HepG2 (cell line): ENCODE measurements around the gene NYNRIN. TPM values are rescaled to one million over a fixed set of nuclear protein-coding genes. Genes with fewer than 3 reads are reported as not detected.

Experiments used
- ATAC-seq: fragments of 200-7000 bp; cut with Tn5 transposase; 3 replicates; pipeline ENCODE4 v1.9.1; 2020; ENCODE audit warnings: mild to moderate bottlenecking, moderate library complexity
- BruUV-seq: library from RNA; stranded (reverse); fragments of 400-500 nt; replicated peaks from 2 replicates; lab custom pipeline; 2021; lab: Mats Ljungman, UMichigan
- CTCF ChIA-PET: fragments of 300-600 bp; formaldehyde crosslinking; extraction: SDS; loops from one replicate; lab custom pipeline; 2021; ENCODE audit warnings: low total read pairs, inconsistent platforms, low intra/inter-chr PET ratio; lab: Yijun Ruan, JAX
- POLR2A ChIA-PET: fragments of 350-600 bp; sonication (Branson Sonifier 250); formaldehyde crosslinking; loops from one replicate; lab custom pipeline; 2020; ENCODE audit warnings: antibody characterized with exemption, inconsistent platforms; lab: Yijun Ruan, JAX
- DNase-seq: peaks from one replicate; pipeline ENCODE4 v3.0.0-alpha.2; 2015; ENCODE audit warnings: low spot score
- FAIRE-seq: peaks from 3 replicates; lab custom pipeline; 2011; peaks lifted over from hg19 to GRCh38; lab: Jason Lieb, UNC
- H2AFZ ChIP-seq: one replicate; pipeline ENCODE4 v1.6.1; 2011; ENCODE audit warnings: low read length, inconsistent platforms
- H3K27ac ChIP-seq: fragments of 300-600 bp; 3 replicates; pipeline ENCODE4 v1.8.0; 2011; ENCODE audit warnings: mixed run types, mild to moderate bottlenecking, mixed read lengths, low read length, inconsistent platforms; ENCODE audit not compliant: insufficient read depth; ENCODE audit errors: extremely low read length
- H3K27me3 ChIP-seq, 2 experiments: fragments of 200-600 bp in 1 of 2; 2 replicates in 1 of 2; 3 replicates in 1 of 2; pipeline versions ENCODE4 v1.6.0 to v1.8.0; 2011; ENCODE audit warnings: low read length in 2 of 2, mild to moderate bottlenecking in 2 of 2, moderate library complexity in 2 of 2, inconsistent platforms in 1 of 2; ENCODE audit not compliant: insufficient read depth in 2 of 2, control insufficient read depth in 1 of 2
- H3K36me3 ChIP-seq, 2 experiments: fragments of 200-600 bp in 1 of 2; replicated peaks in 1 of 2; 2 replicates in 1 of 2; 3 replicates in 1 of 2; pipeline versions ENCODE4 v1.5.1 to v1.8.0; 2011; ENCODE audit warnings: low read length in 2 of 2, inconsistent platforms in 1 of 2; ENCODE audit not compliant: insufficient read depth in 2 of 2, control insufficient read depth in 1 of 2
- H3K4me1 ChIP-seq: 2 replicates; pipeline ENCODE4 v1.5.1; 2012; ENCODE audit warnings: low read length, inconsistent platforms; ENCODE audit not compliant: insufficient read depth
- H3K4me2 ChIP-seq: 2 replicates; pipeline ENCODE4 v1.6.0; 2011; ENCODE audit warnings: low read depth, low read length, inconsistent platforms
- H3K4me3 ChIP-seq, 3 experiments: fragments of 200-600 bp in 1 of 3; sonication (generic), shearing (Covaris generic) in 1 of 3; replicated peaks in 1 of 3; 2 replicates each; pipeline ENCODE4 v1.5.1; 2011 to 2016; ENCODE audit warnings: low read length in 3 of 3, inconsistent platforms in 2 of 3, low read depth in 2 of 3, mild to moderate bottlenecking in 2 of 3, control low read depth in 1 of 3, mixed read lengths in 1 of 3; ENCODE audit not compliant: insufficient read depth in 1 of 3
- H3K79me2 ChIP-seq: one replicate; pipeline ENCODE4 v1.6.1; 2011; ENCODE audit warnings: low read length, inconsistent platforms; ENCODE audit not compliant: insufficient read depth
- H3K9ac ChIP-seq: 2 replicates; pipeline ENCODE4 v1.6.0; 2011; ENCODE audit warnings: mild to moderate bottlenecking, low read depth, low read length, inconsistent platforms; ENCODE audit not compliant: insufficient read depth
- H3K9me3 ChIP-seq: 2 replicates; pipeline ENCODE4 v1.5.1; 2012; ENCODE audit warnings: mild to moderate bottlenecking, low read length
- H4K20me1 ChIP-seq: 2 replicates; pipeline ENCODE4 v1.6.0; 2011; ENCODE audit warnings: inconsistent platforms, mild to moderate bottlenecking, low read length, moderate library complexity; ENCODE audit not compliant: insufficient read depth
- BRD4 ChIP-seq: sonication (generic); formaldehyde crosslinking; IDR thresholded peaks from 2 replicates; pipeline ENCODE4 v1.4.0; 2020; ENCODE audit warnings: missing genetic modification reagents
- DDIT3 ChIP-seq: sonication (generic); formaldehyde crosslinking; IDR thresholded peaks from 2 replicates; pipeline ENCODE4 v1.4.0; 2020; ENCODE audit warnings: mild to moderate bottlenecking, missing genetic modification reagents
- EP300 ChIP-seq, 3 experiments: sonication (generic) in 1 of 3; formaldehyde crosslinking in 1 of 3; IDR thresholded peaks; 2 replicates each; pipeline versions ENCODE4 v1.5.1 to v1.6.1; 2011 to 2020; ENCODE audit warnings: low read depth in 2 of 3, low read length in 2 of 3, borderline replicate concordance in 1 of 3, improper control_type of control experiment in 1 of 3, mild to moderate bottlenecking in 1 of 3, missing genetic modification reagents in 1 of 3, moderate library complexity in 1 of 3
- GLMP ChIP-seq: sonication (generic); formaldehyde crosslinking; IDR thresholded peaks from 2 replicates; pipeline ENCODE4 v1.9.0; 2021; ENCODE audit warnings: missing genetic modification reagents, mild to moderate bottlenecking, borderline replicate concordance
- HNRNPL ChIP-seq: fragments of 200-400 bp; formaldehyde crosslinking; IDR thresholded peaks from 2 replicates; pipeline ENCODE4 v1.6.1; 2017; ENCODE audit warnings: mild to moderate bottlenecking, low read depth, low read length
- NFYB ChIP-seq: sonication (generic); formaldehyde crosslinking; IDR thresholded peaks from 2 replicates; pipeline ENCODE4 v1.4.0; 2020; ENCODE audit warnings: missing genetic modification reagents
- PATZ1 ChIP-seq: sonication (generic); formaldehyde crosslinking; IDR thresholded peaks from 2 replicates; pipeline ENCODE4 v1.4.0; 2020; ENCODE audit warnings: missing genetic modification reagents
- RXRA ChIP-seq: sonication (generic); formaldehyde crosslinking; IDR thresholded peaks from 2 replicates; pipeline ENCODE4 v1.5.1; 2020; ENCODE audit warnings: missing genetic modification reagents
- SCMH1 ChIP-seq: sonication (generic); formaldehyde crosslinking; IDR thresholded peaks from 2 replicates; pipeline ENCODE4 v1.9.0; 2021; ENCODE audit warnings: missing genetic modification reagents, mild to moderate bottlenecking, borderline replicate concordance
- SOX6 ChIP-seq, 2 experiments: fragments of 450-650 bp in 1 of 2; sonication (generic) in 1 of 2; formaldehyde crosslinking in 1 of 2; IDR thresholded peaks; 2 replicates each; pipeline versions ENCODE4 v1.4.0 to v1.6.1; 2017 to 2020; ENCODE audit warnings: antibody characterized with exemption in 1 of 2, mild to moderate bottlenecking in 1 of 2, missing genetic modification reagents in 1 of 2
- THAP11 ChIP-seq: IDR thresholded peaks from 2 replicates; pipeline ENCODE4 v1.6.1; 2016; ENCODE audit warnings: missing biosample characterization, missing genetic modification reagents
- THYN1 ChIP-seq: sonication (generic); formaldehyde crosslinking; IDR thresholded peaks from 2 replicates; pipeline ENCODE4 v1.8.1; 2023; ENCODE audit warnings: low read depth, mild to moderate bottlenecking, moderate library complexity, missing genetic modification reagents, borderline replicate concordance
- ZFP41 ChIP-seq: sonication (generic); formaldehyde crosslinking; IDR thresholded peaks from 2 replicates; pipeline ENCODE4 v1.4.0; 2020; ENCODE audit warnings: mild to moderate bottlenecking, missing genetic modification reagents, borderline replicate concordance
- ZFY ChIP-seq: sonication (generic); formaldehyde crosslinking; IDR thresholded peaks from 2 replicates; pipeline ENCODE4 v1.4.0; 2020; ENCODE audit warnings: missing genetic modification reagents
- ZNF460 ChIP-seq: sonication (generic); formaldehyde crosslinking; IDR thresholded peaks from 2 replicates; pipeline ENCODE4 v1.5.1; 2020; ENCODE audit warnings: missing genetic modification reagents, mild to moderate bottlenecking, borderline replicate concordance
- ZNF737 ChIP-seq: sonication (generic); formaldehyde crosslinking; IDR thresholded peaks from 2 replicates; pipeline ENCODE4 v1.5.0; 2020; ENCODE audit warnings: missing genetic modification reagents, mild to moderate bottlenecking, borderline replicate concordance
- ZNF788 ChIP-seq: sonication (generic); formaldehyde crosslinking; IDR thresholded peaks from 2 replicates; pipeline ENCODE4 v1.5.0; 2020; ENCODE audit warnings: mild to moderate bottlenecking, missing genetic modification reagents, borderline replicate concordance
- ZNF83 ChIP-seq: sonication (generic); formaldehyde crosslinking; IDR thresholded peaks from 2 replicates; pipeline ENCODE4 v1.4.0; 2020; ENCODE audit warnings: missing genetic modification reagents, mild to moderate bottlenecking, borderline replicate concordance
- ZNF891 ChIP-seq: sonication (generic); formaldehyde crosslinking; IDR thresholded peaks from 2 replicates; pipeline ENCODE4 v1.5.0; 2020; ENCODE audit warnings: mild to moderate bottlenecking, missing genetic modification reagents
- WGBS: methylation state at CpG from one replicate; pipeline ENCODE4 v1.1.6; 2017; ENCODE audit warnings: low lambda C conversion rate; 5-methylcytosine and 5-hydroxymethylcytosine counted together
- in situ Hi-C: cut with HindIII; loops from 2 replicates; pipeline ENCODE4 v1.10.0; 2017; ENCODE audit warnings: low pct_unique_long_range_greater_than_20kb; ENCODE audit not compliant: extremely low pct_ligation_motif_present
- intact Hi-C: fragments of 100-400 bp; cut with micrococcal nuclease; formaldehyde crosslinking; loops from one replicate; pipeline ENCODE4 v1.10.0; 2022; ENCODE audit not compliant: unreplicated experiment
- polyA plus RNA-seq, 8 experiments: library from polyadenylated mRNA; depleted of rRNA in 3 of 8; stranded (reverse) in 7 of 8; unstranded in 1 of 8; fragments of >200 nt; fragmentation: Illumina TruSeq in 4 of 8; extraction: Trizol in 4 of 8; gene quantifications; 2 replicates each; pipeline versions ENCODE4 v1.2.1 to v1.2.3, GENCODE V29; 2011 to 2016; ENCODE audit warnings: low read depth in 4 of 8, missing spikeins in 1 of 8, mixed read lengths in 1 of 8; ENCODE audit not compliant: insufficient read depth in 1 of 8
- total RNA-seq, 5 experiments: library from RNA; depleted of rRNA; stranded (reverse); fragments of >200 nt; fragmentation: Illumina TruSeq; extraction: Trizol; gene quantifications; 2 replicates each; pipeline ENCODE4 v1.2.3, GENCODE V29; 2016; ENCODE audit warnings: low read depth in 1 of 5

Gene NYNRIN
- total and polyA plus RNA-seq, 2 of the 13 experiments (the other 11 are each of a cell fraction or from before 2014, with no cell fraction given): 0.63 to 1.1 TPM

- ATAC-seq: peak; percentile 30
- POLR2A ChIA-PET: interaction anchor here (1.0 to 1.4 kb wide), 2 partner anchors 62 to 64 kb away, joined by 3 to 7 read pairs; partner anchors contain the start of genes CBLN3 and KHNYN
- no peak for FAIRE-seq
- Histone ChIP-seq H3K4me2 (peak within 1 kb of the TSS; percentile 99), H3K36me3 (no peaks in the 10 kb centered on the region), H3K79me2 (no peaks in the 10 kb centered on the region), H3K4me3 (peak within 1 kb of the TSS; percentile 71 to 80 (median 74)), H4K20me1 (no peaks in the 10 kb centered on the region), H2AFZ (peak within 1 kb of the TSS; percentile 64), H3K27ac (no peak within 1 kb of the TSS), H3K4me1 (peaks cover 30% of the 10 kb centered on the region), H3K27me3 (peaks cover 20 to 55% of the 10 kb centered on the region in 2 experiments), H3K9me3 (no peaks in the 10 kb centered on the region), H3K9ac (peak within 1 kb of the TSS; percentile 35; the same call in 1 of the 2 replicates)
- peak; percentile 54 for DNase-seq
- 8% methylated on average over 21 of the region's 21 CpGs for WGBS
- no TSS peak for BruUV-seq
- CTCF ChIA-PET: interaction anchor here (2.7 to 7.9 kb wide), 4 partner anchors 34 to 66 kb away, joined by 9 to 295 read pairs (median 51); partner anchors contain the start of genes ADCY4, CBLN3 and KHNYN
- intact Hi-C loops: loop anchor here (5.0 kb wide), 1 partner anchor 195 kb away; no protein-coding TSS in a partner anchor
- in situ Hi-C loops: loop anchor here (5.0 kb wide), 1 partner anchor 65 kb away; no protein-coding TSS in a partner anchor
- TF ChIP-seq SCMH1 (CRISPR knock-in tag) (no peak), GLMP (no peak), NFYB (CRISPR knock-in tag) (peak; percentile 79), ZNF83 (CRISPR knock-in tag) (peak; percentile 78; the same call in 1 of the 2 replicates), ZNF737 (CRISPR knock-in tag) (no peak), ZNF460 (CRISPR knock-in tag) (no peak), THAP11 (CRISPR knock-in tag) (no peak), SOX6 (IDR thresholded peaks at IDR 0.05) (no peak), SOX6 (CRISPR knock-in tag; IDR thresholded peaks at IDR 0.05) (no peak), ZNF891 (CRISPR knock-in tag) (peak; percentile 63; the same call in 1 of the 2 replicates), PATZ1 (CRISPR knock-in tag) (0 out of 2 replicates have a peak, but pooled peaks have one; percentile 4), BRD4 (CRISPR knock-in tag) (0 out of 2 replicates have a peak, but pooled peaks have one; percentile 12), ZNF788 (CRISPR knock-in tag) (no peak), ZFY (no peak), THYN1 (CRISPR knock-in tag) (no peak), RXRA (CRISPR knock-in tag) (no peak), EP300 (IDR thresholded peaks at IDR 0.05; ENCODE audit: low read depth in 2 of 2, low read length in 2 of 2) (no peak), EP300 (CRISPR knock-in tag; IDR thresholded peaks at IDR 0.05; ENCODE audit: borderline replicate concordance) (peak; percentile 35; the same call in 1 of the 2 replicates), HNRNPL (0 out of 2 replicates have a peak, but pooled peaks have one; percentile 25), ZFP41 (no peak), DDIT3 (CRISPR knock-in tag) (no peak)
Observed at GRCh38 chr14:24367514-24368211, 31.1 kb upstream of the NYNRIN start, which contains the start of gene NFATC4. NFATC4 (plus strand) TSS chr14:24368184; CDS start chr14:24368341, 157 bp downstream.
